D721Med (cell line): Measurements from ENCODE around the gene PLEKHF1.
"Not testable (repeated sequence)": the region's sequence is repeated elsewhere in the genome, so short reads cannot be mapped to it uniquely, and the experiment has no call there.

ENCODE experiments used
- DNase-seq: peaks from one replicate; pipeline ENCODE4 v3.0.0; 2011; ENCODE audit warnings: low spot score; ENCODE audit not compliant: insufficient read length
- FAIRE-seq: peaks from 2 replicates; lab custom pipeline; 2011; peaks lifted over from hg19 to GRCh38; lab: Jason Lieb, UNC
- CTCF ChIP-seq: IDR thresholded peaks from 2 replicates; pipeline ENCODE4 v1.5.1; 2012; ENCODE audit warnings: mild to moderate bottlenecking, control low read depth; ENCODE audit not compliant: insufficient read depth; ENCODE audit errors: missing control alignments

Gene PLEKHF1

GRCh38 chr19:29702963-29703320 lies 37.7 kb downstream of the PLEKHF1 start:
- DNase-seq: no peak
- TF ChIP-seq CTCF: no peak
- no peak for FAIRE-seq

- DNase-seq: no peak
- TF ChIP-seq CTCF: no peak
- FAIRE-seq: no peak
Measured at GRCh38 chr19:29704562-29705558, 39.6 kb downstream of the PLEKHF1 start.

- FAIRE-seq: no peak
- DNase-seq: no peak
- TF ChIP-seq CTCF: no peak
Measured at GRCh38 chr19:29705706-29706105, 40.4 kb downstream of the PLEKHF1 start.

- no peak for TF ChIP-seq CTCF
- DNase-seq: no peak
- no peak for FAIRE-seq
Measured at GRCh38 chr19:29706635-29707034, 41.4 kb downstream of the PLEKHF1 start.

- FAIRE-seq: no peak
- no peak for TF ChIP-seq CTCF
- DNase-seq: no peak
Measured at GRCh38 chr19:29708554-29709439, 43.5 kb downstream of the PLEKHF1 start.

- DNase-seq, FAIRE-seq: not testable (repeated sequence)
Measured at GRCh38 chr19:29709440-29709798, 44.2 kb downstream of the PLEKHF1 start.

GRCh38 chr19:29711584-29712132 lies 46.4 kb downstream of the PLEKHF1 start:
- no peak for TF ChIP-seq CTCF
- FAIRE-seq (no peak), DNase-seq (no peak)
